NB4 (cell line): Measurements from ENCODE around the gene PCNX4.

Experiments
- DNase-seq: peaks from one replicate; pipeline ENCODE4 v3.0.0; 2010; ENCODE audit warnings: low read depth
- H3K4me3 ChIP-seq: one replicate; pipeline ENCODE4 v1.5.1; 2011; ENCODE audit warnings: mild to moderate bottlenecking, low read depth, low read length, moderate library complexity
- MYC ChIP-seq: IDR thresholded peaks from 2 replicates; pipeline ENCODE4 v1.6.1; 2011; ENCODE audit warnings: low read depth, low read length
- POLR2A ChIP-seq: IDR thresholded peaks from 2 replicates; pipeline ENCODE4 v1.6.1; 2011; ENCODE audit warnings: mild to moderate bottlenecking; ENCODE audit not compliant: insufficient read length; ENCODE audit errors: extremely low read depth
- TF ChIP-seq, protein P1 (sequence below): IDR thresholded peaks from one replicate; pipeline ENCODE4 v1.5.1; 2012; ENCODE audit warnings: low read depth, low read length
- TF ChIP-seq, protein P2 (sequence below): IDR thresholded peaks from 2 replicates; pipeline ENCODE4 v1.6.1; 2011; ENCODE audit warnings: low read depth, low read length

PCNX4 gene

DNA sequence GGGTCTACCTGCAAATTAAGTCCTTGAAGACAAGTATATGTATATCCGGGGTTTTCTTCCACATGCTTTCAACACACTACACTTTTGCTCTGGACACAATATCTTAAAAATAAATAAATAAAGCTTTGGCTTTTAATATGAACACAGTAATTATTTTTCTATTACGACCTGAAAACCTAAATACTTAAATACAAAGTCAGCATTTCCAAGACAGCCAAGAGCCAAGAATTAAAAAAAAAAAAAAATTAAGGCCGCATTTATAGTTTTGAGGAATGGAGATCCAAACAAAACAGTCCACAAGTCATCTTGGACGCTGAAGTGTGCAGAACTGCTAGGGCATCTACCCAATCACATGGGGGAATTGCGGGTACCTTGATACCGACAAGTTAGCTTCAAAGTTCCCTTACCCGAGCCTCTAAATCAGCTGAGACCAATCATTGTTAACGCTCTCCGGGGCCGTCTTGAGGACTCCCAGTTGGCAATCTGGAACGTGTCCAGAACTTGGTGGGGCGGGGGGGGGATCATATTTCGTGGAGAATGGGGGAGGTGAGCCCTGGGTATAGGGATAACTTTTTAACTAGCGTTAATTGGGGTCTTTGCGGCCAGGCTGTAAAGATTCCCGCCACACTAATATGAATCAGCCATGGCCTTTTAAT, 731 bp upstream of the PCNX4 start:
- peak overlapping the region; percentile 99 for H3K4me3 ChIP-seq
- peak; percentile 61 for DNase-seq
- TF ChIP-seq, protein P1, sequence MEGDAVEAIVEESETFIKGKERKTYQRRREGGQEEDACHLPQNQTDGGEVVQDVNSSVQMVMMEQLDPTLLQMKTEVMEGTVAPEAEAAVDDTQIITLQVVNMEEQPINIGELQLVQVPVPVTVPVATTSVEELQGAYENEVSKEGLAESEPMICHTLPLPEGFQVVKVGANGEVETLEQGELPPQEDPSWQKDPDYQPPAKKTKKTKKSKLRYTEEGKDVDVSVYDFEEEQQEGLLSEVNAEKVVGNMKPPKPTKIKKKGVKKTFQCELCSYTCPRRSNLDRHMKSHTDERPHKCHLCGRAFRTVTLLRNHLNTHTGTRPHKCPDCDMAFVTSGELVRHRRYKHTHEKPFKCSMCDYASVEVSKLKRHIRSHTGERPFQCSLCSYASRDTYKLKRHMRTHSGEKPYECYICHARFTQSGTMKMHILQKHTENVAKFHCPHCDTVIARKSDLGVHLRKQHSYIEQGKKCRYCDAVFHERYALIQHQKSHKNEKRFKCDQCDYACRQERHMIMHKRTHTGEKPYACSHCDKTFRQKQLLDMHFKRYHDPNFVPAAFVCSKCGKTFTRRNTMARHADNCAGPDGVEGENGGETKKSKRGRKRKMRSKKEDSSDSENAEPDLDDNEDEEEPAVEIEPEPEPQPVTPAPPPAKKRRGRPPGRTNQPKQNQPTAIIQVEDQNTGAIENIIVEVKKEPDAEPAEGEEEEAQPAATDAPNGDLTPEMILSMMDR = no peak
- TF ChIP-seq, protein P2, sequence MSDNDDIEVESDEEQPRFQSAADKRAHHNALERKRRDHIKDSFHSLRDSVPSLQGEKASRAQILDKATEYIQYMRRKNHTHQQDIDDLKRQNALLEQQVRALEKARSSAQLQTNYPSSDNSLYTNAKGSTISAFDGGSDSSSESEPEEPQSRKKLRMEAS = peak; percentile 36; the same call in 1 of the 2 replicates

DNA sequence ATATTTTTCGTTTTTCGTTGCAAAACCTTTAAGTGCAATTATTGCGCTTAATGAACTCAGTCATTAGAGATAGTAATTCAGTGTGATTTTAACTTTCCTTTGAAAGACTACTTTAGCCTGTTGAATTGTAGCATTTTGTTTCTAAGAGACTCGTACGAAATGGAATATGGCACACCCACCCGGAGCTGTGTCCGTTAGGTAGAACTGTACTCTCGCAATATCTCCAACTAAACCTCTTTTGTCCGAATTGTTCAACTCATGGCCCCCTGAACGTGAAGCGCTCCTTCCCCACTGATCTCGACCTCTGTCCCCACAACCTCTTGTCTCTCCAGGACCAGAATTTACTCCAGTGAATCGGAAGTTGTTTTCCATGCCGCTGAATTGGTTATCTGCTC, 800 bp downstream of the PCNX4 start:
- DNase-seq = peak; percentile 61
- peak overlapping the region; percentile 99 for H3K4me3 ChIP-seq
- TF ChIP-seq, protein P2 = 0 out of 2 replicates have a peak, but pooled peaks have one; percentile 2
- TF ChIP-seq, protein P1 = no peak

DNA sequence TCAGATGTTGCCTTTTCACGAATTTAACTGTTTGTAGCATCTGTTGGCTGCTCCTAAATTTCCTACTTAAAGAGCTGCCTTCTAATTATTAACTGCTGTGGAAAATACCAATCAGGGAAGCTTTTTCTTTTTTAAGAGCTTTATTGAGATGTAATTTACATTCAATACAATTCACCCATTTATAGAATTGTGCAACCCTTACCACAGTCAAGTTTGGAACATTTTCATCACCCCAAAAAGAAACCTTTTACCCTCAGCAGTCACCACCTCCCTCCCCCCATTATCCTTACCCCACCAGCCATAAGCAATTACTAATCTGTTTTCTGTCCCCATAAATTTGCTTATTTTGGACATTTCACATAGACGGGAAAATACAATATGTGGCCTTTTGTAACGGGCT, 1.4 kb downstream of the PCNX4 start:
- peak; percentile 15 for DNase-seq
- TF ChIP-seq, protein P2 = 0 out of 2 replicates have a peak, but pooled peaks have one; percentile 1
- TF ChIP-seq, protein P1 = no peak
- H3K4me3 ChIP-seq = peak overlapping the region; percentile 99

DNA sequence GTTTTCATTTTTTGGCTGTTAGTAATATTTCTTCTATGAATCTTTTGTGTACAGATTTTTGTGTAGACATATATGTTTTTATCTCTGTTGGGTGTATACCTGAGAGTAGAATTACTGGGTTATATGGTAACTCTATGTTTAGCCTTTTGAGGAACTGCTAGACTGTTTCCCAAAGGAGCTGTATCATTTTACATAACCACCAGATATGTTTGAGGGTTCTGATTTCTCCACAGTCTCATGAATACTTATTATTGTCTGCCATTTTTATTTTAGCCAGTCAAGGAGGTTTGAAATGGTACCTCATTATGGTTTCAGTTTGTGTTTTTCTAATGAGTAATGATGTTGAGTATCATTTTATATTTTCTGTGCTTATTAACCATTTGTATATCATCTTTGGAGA, 1.9 kb downstream of the PCNX4 start:
- DNase-seq = peak; percentile 55
- TF ChIP-seq, protein P1 = no peak
- TF ChIP-seq MYC (no peak), POLR2A (no peak)
- TF ChIP-seq, protein P2 = no peak
- H3K4me3 ChIP-seq = peak overlapping the region; percentile 99

DNA sequence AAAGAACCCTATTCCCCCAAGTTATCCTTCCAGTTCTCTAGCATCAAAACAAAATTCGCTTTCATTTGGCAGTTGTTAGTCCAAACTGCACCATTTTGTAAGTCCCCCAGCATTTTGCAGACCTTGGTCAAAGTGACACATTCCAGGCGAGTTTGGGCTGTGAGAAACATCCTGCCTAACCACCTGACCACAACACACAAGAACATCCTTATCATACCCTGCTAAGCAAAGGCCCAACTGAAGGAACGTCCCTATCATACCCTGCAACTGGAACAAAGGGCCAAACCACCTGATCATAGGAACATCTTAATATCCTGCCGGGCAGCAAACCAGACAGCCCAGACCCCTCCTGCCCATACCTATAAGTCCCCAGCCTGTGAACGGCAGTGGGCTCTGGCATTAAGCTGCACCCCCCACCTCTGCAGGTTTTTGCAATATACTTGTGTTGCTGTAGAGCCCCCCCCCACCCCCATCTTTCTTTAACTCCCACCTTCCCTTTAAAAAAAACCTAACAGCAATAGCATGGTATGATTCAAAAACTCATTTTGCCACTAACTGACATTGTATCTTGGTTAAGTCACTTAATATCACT, 2.7 kb downstream of the PCNX4 start:
- peak; percentile 25 for DNase-seq
- H3K4me3 ChIP-seq = peak overlapping the region; percentile 99
- TF ChIP-seq MYC (no peak), POLR2A (no peak)
- TF ChIP-seq, protein P1 = no peak
- TF ChIP-seq, protein P2 = no peak
